ENCODE results near the gene RMDN3.
A peak's percentile ranks its signal among the peaks of the same experiment; 100 is the strongest.

RMDN3 gene

GRCh38 chr15:40747685-40748631 is 7.1 kb downstream of the RMDN3 start:
- H3K4me3 ChIP-seq (IDR thresholded peaks at IDR 0.05; ENCODE audit: insufficient read depth, low read depth, low read length): no peak overlapping the region
- H2AFZ ChIP-seq (ENCODE audit: low read depth): no peak overlapping the region
- no peaks in the 10 kb centered on the region for H3K27me3 ChIP-seq (ENCODE audit: insufficient read depth, low read depth)
- H3K79me2 ChIP-seq (ENCODE audit: insufficient read depth, low read depth): peaks cover 14% of the 10 kb centered on the region
- TF ChIP-seq CTCF (conservative IDR thresholded peaks at IDR 0.05; ENCODE audit: low read depth, low read length): no peak
- H3K36me3 ChIP-seq (ENCODE audit: insufficient read depth): peaks cover 2% of the 10 kb centered on the region; the same call in 1 of the 2 replicates
- no peak overlapping the region for H3K9ac ChIP-seq
- peak overlapping the region; percentile 24; the same call in 1 of the 2 replicates for H3K27ac ChIP-seq
- H3K4me1 ChIP-seq (ENCODE audit: low read depth, poor library complexity, severe bottlenecking): peaks cover 66% of the 10 kb centered on the region
- no peaks in the 10 kb centered on the region for H4K20me1 ChIP-seq (ENCODE audit: insufficient read depth)
- H3K4me2 ChIP-seq: peak overlapping the region; percentile 9; the same call in 1 of the 2 replicates

DNA sequence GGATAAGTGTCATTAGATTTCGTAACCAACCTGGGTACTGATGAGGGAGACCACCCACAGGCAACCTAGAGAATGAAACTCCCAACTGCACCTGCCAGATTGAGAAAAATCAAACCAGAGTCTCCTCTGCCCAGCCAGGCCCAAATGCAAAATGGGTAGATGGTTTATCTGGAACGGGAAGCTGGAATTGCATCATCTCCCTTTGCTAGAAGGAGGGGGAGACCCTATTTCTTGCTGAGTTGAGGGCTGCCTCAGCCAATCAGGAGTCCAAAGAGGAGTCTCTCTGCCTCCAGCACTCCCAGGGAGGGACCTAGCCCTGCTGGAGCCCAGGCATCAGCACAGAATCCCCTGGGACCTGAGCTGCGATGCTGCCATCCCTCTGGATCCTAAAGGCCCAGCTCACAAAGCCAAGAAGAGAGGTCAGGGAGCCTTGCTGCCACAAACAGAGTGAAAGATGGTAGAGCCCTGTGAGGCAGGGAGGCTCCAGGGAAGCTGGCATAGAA is 8.1 kb downstream of the RMDN3 start:
- Histone ChIP-seq H3K4me2 (peak overlapping the region; percentile 90; the same call in 1 of the 2 replicates), H3K36me3 (ENCODE audit: insufficient read depth) (peaks cover 2% of the 10 kb centered on the region; the same call in 1 of the 2 replicates), H2AFZ (ENCODE audit: low read depth) (no peak overlapping the region), H3K79me2 (ENCODE audit: insufficient read depth, low read depth) (peaks cover 5% of the 10 kb centered on the region; the same call in 1 of the 2 replicates), H3K27ac (peak overlapping the region; percentile 24; the same call in 1 of the 2 replicates), H3K27me3 (ENCODE audit: insufficient read depth, low read depth) (no peaks in the 10 kb centered on the region), H3K4me1 (ENCODE audit: low read depth, poor library complexity, severe bottlenecking) (peaks cover 68% of the 10 kb centered on the region), H3K4me3 (IDR thresholded peaks at IDR 0.05; ENCODE audit: insufficient read depth, low read depth, low read length) (no peak overlapping the region), H4K20me1 (ENCODE audit: insufficient read depth) (no peaks in the 10 kb centered on the region), H3K9ac (no peak overlapping the region)
- no peak for TF ChIP-seq CTCF (conservative IDR thresholded peaks at IDR 0.05; ENCODE audit: low read depth, low read length)

GRCh38 chr15:40744815-40745152 is 10.3 kb downstream of the RMDN3 start:
- no peaks in the 10 kb centered on the region for H4K20me1 ChIP-seq (ENCODE audit: insufficient read depth)
- no peak overlapping the region for H2AFZ ChIP-seq (ENCODE audit: low read depth)
- H3K36me3 ChIP-seq (ENCODE audit: insufficient read depth): peaks cover 2% of the 10 kb centered on the region; the same call in 1 of the 2 replicates
- no peaks in the 10 kb centered on the region for H3K27me3 ChIP-seq (ENCODE audit: insufficient read depth, low read depth)
- peak overlapping the region; percentile 90 for H3K4me2 ChIP-seq
- H3K27ac ChIP-seq: peak overlapping the region; percentile 98
- no peak overlapping the region for H3K4me3 ChIP-seq (IDR thresholded peaks at IDR 0.05; ENCODE audit: insufficient read depth, low read depth, low read length)
- H3K9ac ChIP-seq: peak overlapping the region; percentile 77; the same call in 1 of the 2 replicates
- no peaks in the 10 kb centered on the region; the same call in 1 of the 2 replicates for H3K79me2 ChIP-seq (ENCODE audit: insufficient read depth, low read depth)
- TF ChIP-seq CTCF (conservative IDR thresholded peaks at IDR 0.05; ENCODE audit: low read depth, low read length): no peak
- peaks cover 90% of the 10 kb centered on the region for H3K4me1 ChIP-seq (ENCODE audit: low read depth, poor library complexity, severe bottlenecking)

GRCh38 chr15:40743921-40744814 is 10.9 kb downstream of the RMDN3 start:
- peak; percentile 35 for TF ChIP-seq CTCF (conservative IDR thresholded peaks at IDR 0.05; ENCODE audit: low read depth, low read length)
- Histone ChIP-seq H3K27me3 (ENCODE audit: insufficient read depth, low read depth) (no peaks in the 10 kb centered on the region), H3K27ac (peak overlapping the region; percentile 98), H3K4me1 (ENCODE audit: low read depth, poor library complexity, severe bottlenecking) (peaks cover 96% of the 10 kb centered on the region), H2AFZ (ENCODE audit: low read depth) (0 out of 2 replicates have a peak overlapping the region, but pooled peaks have one; percentile 8), H3K4me2 (peak overlapping the region; percentile 90), H3K79me2 (ENCODE audit: insufficient read depth, low read depth) (no peaks in the 10 kb centered on the region; the same call in 1 of the 2 replicates), H3K9ac (peak overlapping the region; percentile 77), H4K20me1 (ENCODE audit: insufficient read depth) (no peaks in the 10 kb centered on the region), H3K36me3 (ENCODE audit: insufficient read depth) (peaks cover under 1% of the 10 kb centered on the region; the same call in 1 of the 2 replicates), H3K4me3 (IDR thresholded peaks at IDR 0.05; ENCODE audit: insufficient read depth, low read depth, low read length) (no peak overlapping the region)
